ENCODE data around the gene CLDN16.

DNA sequence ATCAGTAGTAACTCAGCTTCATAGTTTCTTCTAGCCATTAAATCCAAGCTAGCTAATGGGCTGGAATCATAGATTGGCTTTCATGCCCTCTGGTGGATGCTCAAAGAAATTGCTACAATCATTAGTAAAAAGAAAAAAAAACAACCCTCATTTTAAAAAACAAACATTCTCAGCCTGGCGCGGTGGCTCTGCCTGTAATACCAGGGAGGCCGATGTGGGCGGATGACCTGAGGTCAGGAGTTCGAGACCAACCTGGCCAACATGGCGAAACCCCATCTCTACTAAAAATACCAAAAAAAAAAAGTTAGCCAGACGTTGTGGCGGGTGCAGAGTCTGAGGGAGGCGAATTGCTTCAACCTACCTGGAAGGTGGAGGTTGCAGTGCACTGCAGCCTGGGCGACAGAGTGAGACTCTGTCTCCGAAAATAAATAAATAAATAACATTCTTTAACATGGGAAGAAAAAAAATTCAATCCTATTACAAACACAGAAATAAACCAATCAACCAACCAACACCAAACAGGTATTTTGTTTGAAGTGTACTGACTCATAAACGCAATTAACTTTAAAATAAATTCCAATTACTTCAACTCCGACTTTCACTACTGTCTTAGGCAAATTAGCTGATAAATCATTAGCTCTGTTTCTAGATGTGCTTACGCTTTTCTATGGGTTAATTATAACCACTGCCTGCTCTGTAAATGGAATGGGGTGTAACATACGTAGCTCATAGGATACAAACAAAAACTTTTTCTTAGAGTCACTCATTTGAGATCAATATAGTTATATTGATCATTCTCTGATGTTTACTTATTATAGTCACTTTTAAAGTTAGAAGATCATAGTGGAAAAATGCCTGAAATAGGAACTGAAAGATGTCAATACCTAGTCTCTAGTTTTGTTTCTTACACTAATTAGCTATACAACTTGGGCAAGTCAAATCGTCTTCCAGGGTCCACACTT lies 36.8 kb downstream of the CLDN16 start:
- TF ChIP-seq, protein P1, sequence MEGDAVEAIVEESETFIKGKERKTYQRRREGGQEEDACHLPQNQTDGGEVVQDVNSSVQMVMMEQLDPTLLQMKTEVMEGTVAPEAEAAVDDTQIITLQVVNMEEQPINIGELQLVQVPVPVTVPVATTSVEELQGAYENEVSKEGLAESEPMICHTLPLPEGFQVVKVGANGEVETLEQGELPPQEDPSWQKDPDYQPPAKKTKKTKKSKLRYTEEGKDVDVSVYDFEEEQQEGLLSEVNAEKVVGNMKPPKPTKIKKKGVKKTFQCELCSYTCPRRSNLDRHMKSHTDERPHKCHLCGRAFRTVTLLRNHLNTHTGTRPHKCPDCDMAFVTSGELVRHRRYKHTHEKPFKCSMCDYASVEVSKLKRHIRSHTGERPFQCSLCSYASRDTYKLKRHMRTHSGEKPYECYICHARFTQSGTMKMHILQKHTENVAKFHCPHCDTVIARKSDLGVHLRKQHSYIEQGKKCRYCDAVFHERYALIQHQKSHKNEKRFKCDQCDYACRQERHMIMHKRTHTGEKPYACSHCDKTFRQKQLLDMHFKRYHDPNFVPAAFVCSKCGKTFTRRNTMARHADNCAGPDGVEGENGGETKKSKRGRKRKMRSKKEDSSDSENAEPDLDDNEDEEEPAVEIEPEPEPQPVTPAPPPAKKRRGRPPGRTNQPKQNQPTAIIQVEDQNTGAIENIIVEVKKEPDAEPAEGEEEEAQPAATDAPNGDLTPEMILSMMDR (IDR thresholded peaks at IDR 0.05) = peak in 5 of 7 experiments; percentile 27 to 67 (median 58)
- TF ChIP-seq EP300 (IDR thresholded peaks at IDR 0.05) = no peak

Data from stomach (tissue), 4 donors.